HEK293 (cell line): ENCODE results near the gene ARL16.

Experiments used
- CTCF ChIA-PET: fragments of 350-600 bp; formaldehyde crosslinking; extraction: SDS; loops from one replicate; lab custom pipeline; 2021; ENCODE audit warnings: antibody characterized with exemption; lab: Yijun Ruan, JAX
- POLR2A ChIA-PET: fragments of 300-600 bp; formaldehyde crosslinking; extraction: SDS; loops from one replicate; lab custom pipeline; 2020; ENCODE audit warnings: antibody characterized with exemption, inconsistent platforms; lab: Yijun Ruan, JAX
- H3K27ac ChIP-seq: fragments of 200-500 bp; sonication (Bioruptor generic); 2 replicates; pipeline ENCODE4 v1.5.1; 2014; ENCODE audit warnings: low read depth, low read length, control low read depth, inconsistent platforms; ENCODE audit errors: extremely low read depth
- H3K36me3 ChIP-seq, 2 experiments: fragments of 200-500 bp in 1 of 2; sonication (Bioruptor generic) in 1 of 2; 1 replicate in 1 of 2; 2 replicates in 1 of 2; pipeline ENCODE4 v1.5.1; 2014 to 2017; ENCODE audit warnings: inconsistent platforms in 2 of 2, low read length in 2 of 2; ENCODE audit not compliant: control insufficient read depth in 2 of 2, insufficient read depth in 1 of 2
- H3K4me1 ChIP-seq: fragments of 200-500 bp; sonication (Bioruptor generic); 2 replicates; pipeline ENCODE4 v1.5.1; 2014; ENCODE audit warnings: mild to moderate bottlenecking, low read length, inconsistent platforms; ENCODE audit not compliant: control insufficient read depth, insufficient read depth
- H3K4me3 ChIP-seq: 2 replicates; pipeline ENCODE4 v1.5.1; 2011; ENCODE audit warnings: low read depth, mild to moderate bottlenecking, control low read depth, low read length, moderate library complexity
- H3K9me3 ChIP-seq: fragments of 200-500 bp; sonication (Bioruptor generic); 2 replicates; pipeline ENCODE4 v1.5.1; 2014; ENCODE audit warnings: low read depth, low read length, inconsistent platforms; ENCODE audit not compliant: control insufficient read depth, insufficient read depth
- GLIS2 ChIP-seq: fragments of 450-650 bp; formaldehyde crosslinking; IDR thresholded peaks from 2 replicates; pipeline ENCODE4 v1.5.1; 2016; ENCODE audit warnings: missing biosample characterization, missing genetic modification characterization
- HOXD13 ChIP-seq: sonication (generic); formaldehyde crosslinking; IDR thresholded peaks from 2 replicates; pipeline ENCODE4 v1.8.0; 2022; ENCODE audit warnings: missing genetic modification reagents, borderline replicate concordance
- KLF16 ChIP-seq: fragments of 450-650 bp; formaldehyde crosslinking; IDR thresholded peaks from 2 replicates; pipeline ENCODE4 v1.5.1; 2017; ENCODE audit warnings: missing biosample characterization, missing genetic modification characterization
- KLF9 ChIP-seq: fragments of 450-650 bp; formaldehyde crosslinking; IDR thresholded peaks from 2 replicates; pipeline ENCODE4 v1.5.1; 2016; ENCODE audit warnings: missing biosample characterization, missing genetic modification characterization, low read depth
- PRDM1 ChIP-seq: fragments of 450-650 bp; formaldehyde crosslinking; IDR thresholded peaks from 2 replicates; pipeline ENCODE4; 2016; ENCODE audit warnings: missing biosample characterization, missing genetic modification characterization
- RBAK ChIP-seq: fragments of 450-650 bp; formaldehyde crosslinking; IDR thresholded peaks from 2 replicates; pipeline ENCODE4 v1.5.1; 2016; ENCODE audit warnings: missing biosample characterization, missing genetic modification characterization
- REST ChIP-seq: fragments of 450-650 bp; formaldehyde crosslinking; IDR thresholded peaks from 2 replicates; pipeline ENCODE4 v1.5.1; 2016; ENCODE audit warnings: missing biosample characterization, missing genetic modification characterization
- SP2 ChIP-seq: fragments of 450-650 bp; formaldehyde crosslinking; IDR thresholded peaks from 2 replicates; pipeline ENCODE4 v1.5.1; 2016; ENCODE audit warnings: missing biosample characterization, missing genetic modification characterization
- WT1 ChIP-seq: fragments of 450-650 bp; formaldehyde crosslinking; IDR thresholded peaks from 2 replicates; pipeline ENCODE4 v1.5.1; 2016; ENCODE audit warnings: missing biosample characterization, missing genetic modification characterization
- ZIC2 ChIP-seq: fragments of 450-650 bp; formaldehyde crosslinking; IDR thresholded peaks from 2 replicates; pipeline ENCODE4 v1.5.1; 2016; ENCODE audit warnings: missing biosample characterization, missing genetic modification characterization
- ZNF10 ChIP-seq: fragments of 450-650 bp; formaldehyde crosslinking; IDR thresholded peaks from 2 replicates; pipeline ENCODE4 v1.5.1; 2017; ENCODE audit warnings: missing biosample characterization, missing genetic modification characterization
- ZNF148 ChIP-seq: fragments of 450-650 bp; formaldehyde crosslinking; IDR thresholded peaks from 2 replicates; pipeline ENCODE4 v1.5.0; 2017; ENCODE audit warnings: missing biosample characterization, missing genetic modification characterization, borderline replicate concordance
- ZNF223 ChIP-seq: fragments of 450-650 bp; formaldehyde crosslinking; IDR thresholded peaks from 2 replicates; pipeline ENCODE4 v1.5.1; 2016; ENCODE audit warnings: missing biosample characterization, missing genetic modification characterization
- ZNF423 ChIP-seq: fragments of 450-650 bp; formaldehyde crosslinking; IDR thresholded peaks from 2 replicates; pipeline ENCODE4 v1.5.1; 2016; ENCODE audit warnings: missing biosample characterization, missing genetic modification characterization
- ZNF501 ChIP-seq: fragments of 450-650 bp; formaldehyde crosslinking; IDR thresholded peaks from 2 replicates; pipeline ENCODE4 v1.5.1; 2016; ENCODE audit warnings: missing biosample characterization, missing genetic modification characterization
- ZNF571 ChIP-seq: fragments of 450-650 bp; formaldehyde crosslinking; IDR thresholded peaks from 2 replicates; pipeline ENCODE4 v1.5.0; 2017; ENCODE audit warnings: missing biosample characterization, missing genetic modification characterization
- ZNF645 ChIP-seq: fragments of 450-650 bp; formaldehyde crosslinking; IDR thresholded peaks from 2 replicates; pipeline ENCODE4; 2016; ENCODE audit warnings: missing biosample characterization, missing genetic modification characterization
- ZNF660 ChIP-seq: fragments of 450-650 bp; IDR thresholded peaks from 2 replicates; pipeline ENCODE4 v1.5.1; 2018; ENCODE audit warnings: missing biosample characterization, mild to moderate bottlenecking, missing genetic modification characterization
- ZNF837 ChIP-seq: fragments of 450-650 bp; formaldehyde crosslinking; IDR thresholded peaks from 2 replicates; pipeline ENCODE4 v1.5.1; 2016; ENCODE audit warnings: missing biosample characterization, missing genetic modification characterization
- ZSCAN16 ChIP-seq: fragments of 450-650 bp; formaldehyde crosslinking; IDR thresholded peaks from 2 replicates; pipeline ENCODE4 v1.5.1; 2016; ENCODE audit warnings: missing biosample characterization, missing genetic modification characterization
- ZXDB ChIP-seq: fragments of 450-650 bp; formaldehyde crosslinking; IDR thresholded peaks from 2 replicates; pipeline ENCODE4 v1.5.1; 2016; ENCODE audit warnings: missing biosample characterization, missing genetic modification characterization

ARL16 gene

GRCh38 chr17:81717049-81717765, 33.6 kb upstream of the ARL16 start:
- no peak overlapping the region for H3K27ac ChIP-seq
- ChIA-PET CTCF (no interaction called here), POLR2A (interaction anchor here (0.9 kb wide), 1 partner anchor 9 kb away, joined by 6 read pairs; no protein-coding TSS in a partner anchor)
- no peaks in the 10 kb centered on the region for H3K9me3 ChIP-seq
- peaks cover 5% of the 10 kb centered on the region for H3K4me1 ChIP-seq
- H3K4me3 ChIP-seq, result no peak overlapping the region
- peaks cover 9 to 69% of the 10 kb centered on the region in 2 experiments; a peak in 2 of 3 replicates for H3K36me3 ChIP-seq
- TF ChIP-seq ZNF837, result no peak
- 0 out of 2 replicates have a peak, but pooled peaks have one; percentile 34 for TF ChIP-seq GLIS2 (tag by site-specific recombination)
- no peak for TF ChIP-seq PRDM1 (tag by site-specific recombination)

GRCh38 chr17:81716674-81716996, 33.0 kb upstream of the ARL16 start:
- ChIA-PET CTCF (no interaction called here), POLR2A (interaction anchor here (0.9 to 2.8 kb wide), 3 partner anchors 9 to 939 kb away, joined by 6 to 14 read pairs (median 6); partner anchors contain the start of gene MRPL12)
- no peak overlapping the region for H3K4me3 ChIP-seq
- no peaks in the 10 kb centered on the region for H3K9me3 ChIP-seq
- 0 out of 2 replicates have a peak overlapping the region, but pooled peaks have one; percentile 24 for H3K27ac ChIP-seq
- H3K36me3 ChIP-seq, result peaks cover 9 to 69% of the 10 kb centered on the region in 2 experiments; a peak in 2 of 3 replicates
- TF ChIP-seq SP2 (tag by site-specific recombination) (0 out of 2 replicates have a peak, but pooled peaks have one; percentile 4), ZNF645 (tag by site-specific recombination) (no peak)
- peaks cover 3% of the 10 kb centered on the region; the same call in 1 of the 2 replicates for H3K4me1 ChIP-seq

GRCh38 chr17:81715872-81716673, 32.5 kb upstream of the ARL16 start:
- H3K4me3 ChIP-seq, result no peak overlapping the region
- peaks cover 9 to 68% of the 10 kb centered on the region in 2 experiments; a peak in 2 of 3 replicates for H3K36me3 ChIP-seq
- TF ChIP-seq ZXDB (tag by site-specific recombination) (no peak), ZSCAN16 (no peak), RBAK (tag by site-specific recombination) (no peak), HOXD13 (no peak), ZNF148 (tag by site-specific recombination) (no peak), ZNF660 (tag by site-specific recombination) (no peak), KLF16 (tag by site-specific recombination) (no peak), ZNF423 (0 out of 2 replicates have a peak, but pooled peaks have one; percentile 28), KLF9 (no peak), GLIS2 (tag by site-specific recombination) (peak; percentile 20; the same call in 1 of the 2 replicates), ZNF571 (tag by site-specific recombination) (no peak), ZNF501 (no peak), ZIC2 (tag by site-specific recombination) (peak; percentile 80), WT1 (tag by site-specific recombination) (no peak), REST (tag by site-specific recombination) (no peak), ZNF10 (tag by site-specific recombination) (no peak), ZNF223 (tag by site-specific recombination) (no peak)
- H3K4me1 ChIP-seq, result peaks cover 9% of the 10 kb centered on the region; the same call in 1 of the 2 replicates
- ChIA-PET POLR2A (interaction anchor here (0.8 to 6.4 kb wide), 4 partner anchors 7 to 940 kb away, joined by 4 to 55 read pairs (median 10); partner anchors contain the start of gene MRPL12), CTCF (interaction anchor here (0.7 kb wide), 1 partner anchor 11 kb away, joined by 4 read pairs; no protein-coding TSS in a partner anchor)
- 0 out of 2 replicates have a peak overlapping the region, but pooled peaks have one; percentile 24 for H3K27ac ChIP-seq
- H3K9me3 ChIP-seq, result no peaks in the 10 kb centered on the region
